Common myeloid progenitor, CD34-positive (primary cell): Measurements from ENCODE around the gene SSH3.

Source experiments
- CTCF ChIA-PET: fragments of 350-600 bp; sonication (Branson Sonifier 250); formaldehyde crosslinking; loops from one replicate; lab custom pipeline; 2021; ENCODE audit warnings: antibody characterized with exemption; lab: Charles Lee
- POLR2A ChIA-PET: fragments of 350-600 bp; sonication (Branson Sonifier 250); formaldehyde crosslinking; loops from one replicate; lab custom pipeline; 2021; ENCODE audit warnings: antibody characterized with exemption; lab: Charles Lee
- DNase-seq, 3 donors: peaks; one replicate each; pipeline versions ENCODE4 v3.0.0 to v3.0.0-alpha.2; 2013
- H3K27ac ChIP-seq, 2 experiments: 1 replicate in 1 of 2; 2 replicates in 1 of 2; pipeline ENCODE4 v1.7.0; 2013; ENCODE audit warnings: inconsistent platforms in 2 of 2, low read length in 2 of 2, mild to moderate bottlenecking in 2 of 2, low read depth in 1 of 2, moderate library complexity in 1 of 2; ENCODE audit not compliant: severe bottlenecking in 2 of 2, insufficient read depth in 1 of 2, poor library complexity in 1 of 2
- H3K27me3 ChIP-seq, 5 experiments: replicated peaks in 2 of 5; 1 replicate in 3 of 5; 2 replicates in 2 of 5; pipeline versions ENCODE4 v1.6.1 to v1.7.0; 2013; ENCODE audit warnings: low read length in 4 of 5, mild to moderate bottlenecking in 2 of 5, moderate library complexity in 2 of 5, inconsistent platforms in 1 of 5; ENCODE audit not compliant: insufficient read depth in 5 of 5, control insufficient read depth in 4 of 5
- H3K36me3 ChIP-seq, 4 experiments: 1 replicate in 2 of 4; 2 replicates in 2 of 4; pipeline versions ENCODE4 v1.6.1 to v1.7.0; 2013; ENCODE audit warnings: low read length in 3 of 4, control low read depth in 1 of 4, mild to moderate bottlenecking in 1 of 4; ENCODE audit not compliant: control insufficient read depth in 4 of 4, insufficient read depth in 4 of 4
- H3K4me1 ChIP-seq, 4 experiments: 1 replicate in 3 of 4; 2 replicates in 1 of 4; pipeline versions ENCODE4 v1.6.1 to v1.7.1; 2013; ENCODE audit warnings: low read length in 3 of 4, mild to moderate bottlenecking in 3 of 4, control low read depth in 1 of 4, inconsistent platforms in 1 of 4, moderate library complexity in 1 of 4; ENCODE audit not compliant: control insufficient read depth in 4 of 4, insufficient read depth in 4 of 4; ENCODE audit errors: control extremely low read depth in 1 of 4
- H3K4me3 ChIP-seq, 7 experiments: 1 replicate in 4 of 7; 2 replicates in 3 of 7; pipeline versions ENCODE4 v1.5.1 to v1.7.0; 2013; ENCODE audit warnings: mild to moderate bottlenecking in 7 of 7, low read length in 6 of 7, moderate library complexity in 6 of 7, inconsistent platforms in 2 of 7, low read depth in 2 of 7, control low read depth in 1 of 7; ENCODE audit not compliant: insufficient read depth in 4 of 7, control insufficient read depth in 1 of 7; ENCODE audit errors: extremely low read depth in 1 of 7
- H3K9me3 ChIP-seq, 5 experiments: 1 replicate in 4 of 5; 2 replicates in 1 of 5; pipeline versions ENCODE4 v1.6.1 to v1.7.1; 2013; ENCODE audit warnings: low read length in 4 of 5, mild to moderate bottlenecking in 2 of 5, inconsistent platforms in 1 of 5, low read depth in 1 of 5, moderate library complexity in 1 of 5; ENCODE audit not compliant: control insufficient read depth in 4 of 5, insufficient read depth in 2 of 5; ENCODE audit errors: control extremely low read depth in 1 of 5
- WGBS: methylation state at CpG from one replicate; pipeline ENCODE4 v1.1.5; 2013; ENCODE audit not compliant: insufficient coverage; 5-methylcytosine and 5-hydroxymethylcytosine counted together

SSH3 gene

DNA sequence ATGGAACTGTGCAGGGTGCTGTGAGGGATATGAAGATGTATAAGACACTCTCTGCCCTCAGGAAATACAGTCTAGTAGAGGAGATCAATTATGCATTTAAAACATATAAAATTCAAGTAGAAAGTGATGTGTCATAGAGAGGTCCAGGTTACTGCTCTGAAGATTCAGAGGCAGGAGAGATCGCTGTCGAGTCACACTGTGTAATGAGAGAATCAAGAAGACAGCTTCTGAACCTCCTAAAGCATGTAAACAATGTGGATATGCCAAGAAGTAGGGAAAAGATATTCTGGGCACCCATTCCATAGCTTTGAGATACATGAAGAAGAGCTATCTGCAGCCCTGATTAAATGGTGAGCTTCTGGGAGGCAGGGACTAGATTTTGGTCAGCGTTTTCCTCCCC is 16.7 kb downstream of the SSH3 start:
- Histone ChIP-seq H3K9me3 (no peaks in the 10 kb centered on the region), H3K27ac (no peak overlapping the region), H3K27me3 (no peaks in the 10 kb centered on the region), H3K36me3 (no peaks in the 10 kb centered on the region), H3K4me1 (peaks cover 4 to 20% (median 14%) of the 10 kb centered on the region in 4 experiments), H3K4me3 (no peak overlapping the region)
- no peak for DNase-seq
- ChIA-PET POLR2A (interaction anchor here (0.9 to 1.0 kb wide), 2 partner anchors 31 to 32 kb away, joined by 4 read pairs; partner anchors contain the start of gene ANKRD13D), CTCF (interaction anchor here (0.7 to 11.4 kb wide), 11 partner anchors 14 to 67 kb away, joined by 3 to 124 read pairs (median 6); partner anchors contain the start of gene ANKRD13D)
- 93% methylated on average over 3 of the region's 3 CpGs for WGBS

DNA sequence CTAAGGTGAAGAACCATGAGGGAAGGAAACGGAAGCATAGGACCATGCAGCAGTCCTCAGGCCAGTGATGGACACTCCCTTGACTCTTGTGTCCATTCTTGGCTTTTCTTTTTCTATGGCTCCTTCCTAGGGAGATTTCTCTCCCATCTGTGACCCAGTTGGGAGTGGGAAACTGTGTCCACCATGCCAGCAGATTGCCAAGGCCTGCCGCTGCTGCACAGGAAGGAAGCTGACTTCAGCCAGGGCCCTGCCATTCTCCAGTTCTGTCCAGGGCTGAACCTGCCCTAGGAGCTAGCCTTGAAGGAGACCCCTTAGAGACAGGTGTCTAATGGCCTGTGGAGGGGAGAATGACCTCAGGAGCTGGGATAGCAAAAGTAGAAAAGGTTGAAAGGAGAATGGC is 17.4 kb downstream of the SSH3 start:
- no peak for DNase-seq
- POLR2A ChIA-PET = no interaction called here
- Histone ChIP-seq H3K36me3 (no peaks in the 10 kb centered on the region), H3K27me3 (no peaks in the 10 kb centered on the region), H3K4me3 (no peak overlapping the region), H3K27ac (no peak overlapping the region), H3K9me3 (no peaks in the 10 kb centered on the region), H3K4me1 (peaks cover 4 to 20% (median 14%) of the 10 kb centered on the region in 4 experiments)
- CTCF ChIA-PET = interaction anchor here (0.7 to 11.4 kb wide), 11 partner anchors 13 to 67 kb away, joined by 3 to 124 read pairs (median 5); partner anchors contain the start of gene ANKRD13D
- WGBS = 85% methylated on average over 1 of the region's 2 CpGs

DNA sequence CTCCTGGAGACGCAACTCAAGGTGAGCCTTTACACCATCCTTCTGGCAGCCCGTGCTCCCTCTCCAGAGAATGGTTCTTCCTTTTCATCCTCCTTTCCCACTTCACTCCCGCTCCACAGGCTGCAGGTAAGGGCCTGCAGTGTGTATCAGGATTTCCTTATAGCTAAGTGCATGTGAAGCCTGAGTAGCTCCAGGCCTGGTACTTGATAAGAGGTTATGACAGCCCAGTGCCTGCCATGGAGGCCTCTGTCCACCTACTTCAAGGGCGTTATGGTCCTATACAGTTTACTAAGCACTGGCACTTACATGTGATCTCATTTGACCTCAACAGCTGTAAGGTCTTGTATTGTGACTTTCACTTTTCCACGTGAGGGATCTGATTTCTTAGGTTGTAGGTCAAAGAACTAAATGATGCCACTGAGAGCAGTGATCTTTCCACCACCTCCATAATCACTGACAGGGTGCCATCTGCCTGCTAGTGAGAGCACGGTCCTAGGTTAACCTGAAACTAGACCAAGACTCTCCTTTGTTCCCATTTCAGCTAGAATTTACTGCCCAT is 18.1 kb downstream of the SSH3 start:
- Histone ChIP-seq H3K4me1 (peaks cover 4 to 18% (median 14%) of the 10 kb centered on the region in 4 experiments), H3K9me3 (no peaks in the 10 kb centered on the region), H3K4me3 (no peak overlapping the region), H3K36me3 (no peaks in the 10 kb centered on the region), H3K27ac (no peak overlapping the region), H3K27me3 (no peaks in the 10 kb centered on the region)
- ChIA-PET POLR2A (interaction anchor here (1.7 kb wide), 1 partner anchor 32 kb away, joined by 5 read pairs; the partner anchor contains the start of gene POLD4), CTCF (interaction anchor here (0.7 to 11.4 kb wide), 14 partner anchors 11 to 68 kb away, joined by 3 to 124 read pairs (median 5); partner anchors contain the start of gene POLD4)
- DNase-seq = no peak
- 93% methylated on average over 6 of the region's 6 CpGs for WGBS

DNA sequence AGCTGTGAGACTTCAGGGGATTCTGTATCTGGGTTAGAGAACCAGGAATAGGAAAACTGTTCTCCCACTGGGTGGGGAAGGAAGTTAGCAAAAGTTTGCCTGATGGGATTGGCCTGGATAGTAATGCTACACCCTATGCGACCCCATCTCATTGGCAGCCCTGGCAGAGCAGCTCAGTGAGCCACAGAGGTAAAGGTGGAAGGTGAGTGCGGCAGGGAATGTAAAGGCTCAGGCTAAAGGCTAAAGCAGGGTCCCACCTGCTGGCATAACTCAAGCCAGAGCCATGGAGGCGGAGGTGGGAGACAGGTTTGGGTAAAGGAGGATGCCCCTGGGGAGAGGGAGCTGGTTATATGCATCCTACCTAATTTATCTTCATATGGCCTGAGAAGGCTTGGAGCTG is 18.7 kb downstream of the SSH3 start:
- DNase-seq = no peak
- H3K4me3 ChIP-seq = no peak overlapping the region
- peaks cover 4 to 15% (median 13%) of the 10 kb centered on the region in 4 experiments for H3K4me1 ChIP-seq
- H3K36me3 ChIP-seq = no peaks in the 10 kb centered on the region
- H3K9me3 ChIP-seq = no peaks in the 10 kb centered on the region
- CTCF ChIA-PET = interaction anchor here (0.5 to 11.4 kb wide), 16 partner anchors 8 to 69 kb away, joined by 3 to 124 read pairs (median 4); partner anchors contain the start of gene POLD4
- no peak overlapping the region for H3K27ac ChIP-seq
- H3K27me3 ChIP-seq = no peaks in the 10 kb centered on the region
- 100% methylated on average over 2 of the region's 3 CpGs for WGBS
- POLR2A ChIA-PET = interaction anchor here (1.7 kb wide), 1 partner anchor 32 kb away, joined by 5 read pairs; the partner anchor contains the start of gene POLD4

DNA sequence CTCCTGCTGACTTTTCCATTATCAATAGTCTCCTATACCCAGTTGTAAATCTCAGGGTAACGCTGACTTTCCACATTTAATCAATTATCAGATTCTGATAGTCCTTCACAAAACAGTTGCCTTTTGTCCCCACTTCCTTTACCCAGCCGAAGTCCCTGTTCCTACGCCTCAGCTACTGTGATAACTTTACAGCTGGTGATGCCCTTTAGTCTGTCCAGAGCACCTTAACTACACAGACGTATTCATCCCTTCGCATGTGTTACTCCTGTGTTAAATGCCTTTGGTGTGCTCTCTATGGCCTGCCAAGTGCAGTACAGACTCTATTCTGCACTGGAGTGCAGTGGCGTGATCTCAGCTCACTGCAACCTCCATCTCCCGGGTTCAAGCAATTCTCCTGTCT is 20.2 kb downstream of the SSH3 start:
- DNase-seq = no peak
- ChIA-PET POLR2A (no interaction called here), CTCF (interaction anchor here (1.2 to 11.4 kb wide), 8 partner anchors 9 to 70 kb away, joined by 3 to 124 read pairs (median 8); no protein-coding TSS in a partner anchor)
- Histone ChIP-seq H3K27me3 (no peaks in the 10 kb centered on the region), H3K4me1 (peaks cover under 1 to 3% (median 3%) of the 10 kb centered on the region in 4 experiments), H3K9me3 (no peaks in the 10 kb centered on the region), H3K4me3 (no peak overlapping the region), H3K36me3 (no peaks in the 10 kb centered on the region), H3K27ac (no peak overlapping the region)
- 95% methylated on average over 7 of the region's 7 CpGs for WGBS

DNA sequence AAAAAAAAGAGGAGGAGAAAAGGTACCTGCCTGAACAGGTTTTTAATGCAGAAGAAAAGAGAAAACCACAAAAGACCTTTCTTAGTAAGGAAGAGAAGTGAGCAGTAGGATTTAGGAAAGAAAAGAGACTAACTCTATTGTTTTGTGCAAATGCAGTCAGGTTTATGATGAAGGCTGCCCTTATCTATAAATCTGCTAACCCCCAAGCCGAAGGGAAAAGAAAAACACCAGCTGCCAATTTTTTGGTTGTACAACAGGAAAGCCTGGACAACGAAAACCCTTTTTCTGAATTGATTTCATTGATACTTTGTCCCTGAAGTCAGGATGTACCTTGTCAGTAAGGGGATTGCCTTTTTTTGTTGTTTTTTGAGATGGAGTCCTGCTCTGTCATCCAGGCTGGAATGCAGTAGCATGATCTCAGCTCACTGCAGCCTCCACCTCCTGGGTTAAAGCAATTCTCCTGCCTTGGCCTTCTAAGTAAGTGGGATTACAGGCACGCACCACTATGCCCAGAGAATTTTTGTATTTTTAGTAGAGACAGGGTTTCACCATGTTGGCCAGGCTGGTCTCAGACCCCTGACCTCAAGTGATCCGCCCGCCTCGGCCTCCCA is 28.9 kb downstream of the SSH3 start:
- 92% methylated on average over 5 of the region's 6 CpGs for WGBS
- H3K4me3 ChIP-seq = no peak overlapping the region
- CTCF ChIA-PET = interaction anchor here (1.1 to 1.7 kb wide), 3 partner anchors 15 to 25 kb away, joined by 3 to 4 read pairs (median 4); no protein-coding TSS in a partner anchor
- no peaks in the 10 kb centered on the region for H3K36me3 ChIP-seq
- POLR2A ChIA-PET = no interaction called here
- H3K27me3 ChIP-seq = no peaks in the 10 kb centered on the region
- no peaks in the 10 kb centered on the region for H3K9me3 ChIP-seq
- H3K27ac ChIP-seq = no peak overlapping the region
- no peaks in the 10 kb centered on the region for H3K4me1 ChIP-seq
- DNase-seq = no peak

DNA sequence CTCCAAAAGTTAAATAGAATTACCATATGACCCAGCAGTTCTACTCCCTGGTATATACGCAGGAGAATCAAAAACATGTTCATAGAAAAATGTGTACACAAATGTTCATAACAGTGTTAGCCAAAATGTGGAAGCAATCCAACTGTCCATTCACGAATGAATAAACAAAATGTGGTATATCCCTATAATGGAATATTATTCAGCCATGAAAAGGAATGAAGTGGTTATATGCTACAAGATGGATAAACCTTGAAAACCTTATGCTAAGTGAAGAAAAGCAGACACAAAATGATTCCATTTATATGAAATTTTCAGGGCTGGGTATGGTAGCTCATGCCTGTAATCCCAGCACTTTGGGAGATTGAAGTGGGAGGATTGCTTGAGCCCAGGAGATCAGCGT is 33.9 kb downstream of the SSH3 start:
- Histone ChIP-seq H3K27ac (no peak overlapping the region), H3K27me3 (no peaks in the 10 kb centered on the region), H3K9me3 (no peaks in the 10 kb centered on the region), H3K36me3 (no peaks in the 10 kb centered on the region), H3K4me3 (no peak overlapping the region), H3K4me1 (no peaks in the 10 kb centered on the region)
- WGBS = no CpG with 5 or more reads among the region's 3 CpGs
- POLR2A ChIA-PET = no interaction called here
- no peak for DNase-seq
- CTCF ChIA-PET = interaction anchor here (0.7 to 2.9 kb wide), 7 partner anchors 9 to 85 kb away, joined by 3 to 17 read pairs (median 4); no protein-coding TSS in a partner anchor
